ENCODE data around the gene AEBP2.

- no peak for TF ChIP-seq POLR2A (IDR thresholded peaks at IDR 0.05)
- no peak for TF ChIP-seq CTCF (IDR thresholded peaks at IDR 0.05)
Measured at GRCh38 chr12:19428246-19428645, 11.0 kb upstream of the AEBP2 start.
